Measurements from ENCODE around the gene NDUFB1. TPM values are rescaled to one million over a fixed set of nuclear protein-coding genes. Genes with fewer than 3 reads are reported as not detected.
A peak's percentile ranks its signal among the peaks of the same experiment; 100 is the strongest.

NDUFB1 gene
- total RNA-seq, 1 donor from 2014 or later = 85.2 TPM

DNA sequence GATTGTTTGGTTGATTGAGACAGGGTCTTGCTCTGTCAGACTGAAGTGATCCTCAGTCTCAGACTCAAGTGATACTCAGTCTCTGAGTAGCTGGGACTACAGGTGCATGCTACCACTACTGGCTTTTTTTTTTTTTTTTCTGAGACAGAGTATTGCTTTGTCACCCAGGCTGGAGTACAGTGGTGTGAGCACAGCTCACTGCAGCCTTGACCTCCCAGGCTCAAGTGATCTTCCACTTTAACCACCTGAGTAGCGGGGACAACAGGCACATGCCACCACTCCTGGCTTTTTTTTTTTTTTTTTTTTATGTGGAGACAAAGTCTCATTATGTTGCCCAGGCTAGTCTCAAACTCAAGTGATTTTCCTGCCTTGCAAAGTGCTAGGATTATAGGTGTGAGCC, 32.1 kb upstream of the NDUFB1 start:
- Mint-ChIP-seq H3K27ac (ENCODE audit: unreplicated experiment) (no peak overlapping the region), H3K27me3 (ENCODE audit: unreplicated experiment) (no peaks in the 10 kb centered on the region), H3K9me3 (ENCODE audit: unreplicated experiment) (no peaks in the 10 kb centered on the region), H3K36me3 (ENCODE audit: unreplicated experiment) (no peaks in the 10 kb centered on the region), H3K4me1 (ENCODE audit: low read depth, unreplicated experiment) (no peaks in the 10 kb centered on the region), H3K4me3 (ENCODE audit: unreplicated experiment) (no peak overlapping the region)
- TF ChIP-seq, protein P1, sequence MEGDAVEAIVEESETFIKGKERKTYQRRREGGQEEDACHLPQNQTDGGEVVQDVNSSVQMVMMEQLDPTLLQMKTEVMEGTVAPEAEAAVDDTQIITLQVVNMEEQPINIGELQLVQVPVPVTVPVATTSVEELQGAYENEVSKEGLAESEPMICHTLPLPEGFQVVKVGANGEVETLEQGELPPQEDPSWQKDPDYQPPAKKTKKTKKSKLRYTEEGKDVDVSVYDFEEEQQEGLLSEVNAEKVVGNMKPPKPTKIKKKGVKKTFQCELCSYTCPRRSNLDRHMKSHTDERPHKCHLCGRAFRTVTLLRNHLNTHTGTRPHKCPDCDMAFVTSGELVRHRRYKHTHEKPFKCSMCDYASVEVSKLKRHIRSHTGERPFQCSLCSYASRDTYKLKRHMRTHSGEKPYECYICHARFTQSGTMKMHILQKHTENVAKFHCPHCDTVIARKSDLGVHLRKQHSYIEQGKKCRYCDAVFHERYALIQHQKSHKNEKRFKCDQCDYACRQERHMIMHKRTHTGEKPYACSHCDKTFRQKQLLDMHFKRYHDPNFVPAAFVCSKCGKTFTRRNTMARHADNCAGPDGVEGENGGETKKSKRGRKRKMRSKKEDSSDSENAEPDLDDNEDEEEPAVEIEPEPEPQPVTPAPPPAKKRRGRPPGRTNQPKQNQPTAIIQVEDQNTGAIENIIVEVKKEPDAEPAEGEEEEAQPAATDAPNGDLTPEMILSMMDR (IDR thresholded peaks at IDR 0.05; ENCODE audit: partially characterized antibody, unreplicated experiment) = no peak
- DNase-seq = no peak

DNA sequence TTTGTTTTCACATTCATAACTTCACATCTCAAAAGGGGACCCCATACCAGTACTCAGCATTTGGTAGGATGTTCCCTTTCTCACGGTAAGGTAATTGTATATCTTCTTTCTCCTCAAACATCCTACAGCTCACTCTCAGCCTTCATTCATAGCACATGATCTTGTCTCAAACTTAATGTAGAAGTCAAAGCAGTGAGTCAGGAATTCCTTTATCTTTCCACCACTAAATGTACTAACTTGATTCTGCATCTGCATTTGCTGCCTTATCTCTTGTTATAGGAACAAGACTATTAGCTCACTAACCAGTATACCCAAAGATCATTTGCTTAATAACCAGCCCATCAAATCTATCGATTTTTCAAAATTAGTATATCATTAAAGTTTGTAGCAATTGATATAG, 23.2 kb upstream of the NDUFB1 start:
- no peak for DNase-seq
- Mint-ChIP-seq H3K4me1 (ENCODE audit: low read depth, unreplicated experiment) (no peaks in the 10 kb centered on the region), H3K27me3 (ENCODE audit: unreplicated experiment) (no peaks in the 10 kb centered on the region), H3K36me3 (ENCODE audit: unreplicated experiment) (peaks cover 5% of the 10 kb centered on the region), H3K4me3 (ENCODE audit: unreplicated experiment) (no peak overlapping the region), H3K27ac (ENCODE audit: unreplicated experiment) (no peak overlapping the region), H3K9me3 (ENCODE audit: unreplicated experiment) (no peaks in the 10 kb centered on the region)
- TF ChIP-seq, protein P1 (IDR thresholded peaks at IDR 0.05; ENCODE audit: partially characterized antibody, unreplicated experiment) = no peak

DNA sequence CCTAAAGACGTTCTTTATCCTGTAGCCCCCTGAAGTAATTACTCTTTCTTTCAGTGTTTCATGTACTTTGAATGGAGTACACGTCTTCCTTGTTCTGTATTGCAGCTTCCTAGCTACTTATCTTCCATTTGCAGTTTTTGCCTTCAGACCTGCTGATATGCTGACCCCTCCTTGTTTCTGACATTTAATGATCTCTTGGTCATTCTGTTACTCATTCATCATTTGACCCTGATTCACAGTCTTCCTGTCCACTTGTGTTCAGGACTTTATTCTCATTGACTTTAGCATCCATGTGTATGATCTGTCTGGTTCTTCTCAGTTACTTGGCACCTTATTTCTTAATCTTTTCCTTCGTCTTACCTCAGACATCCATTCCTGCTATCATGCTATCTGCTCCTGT, 22.5 kb upstream of the NDUFB1 start:
- peaks cover 5% of the 10 kb centered on the region for H3K36me3 Mint-ChIP-seq (ENCODE audit: unreplicated experiment)

DNA sequence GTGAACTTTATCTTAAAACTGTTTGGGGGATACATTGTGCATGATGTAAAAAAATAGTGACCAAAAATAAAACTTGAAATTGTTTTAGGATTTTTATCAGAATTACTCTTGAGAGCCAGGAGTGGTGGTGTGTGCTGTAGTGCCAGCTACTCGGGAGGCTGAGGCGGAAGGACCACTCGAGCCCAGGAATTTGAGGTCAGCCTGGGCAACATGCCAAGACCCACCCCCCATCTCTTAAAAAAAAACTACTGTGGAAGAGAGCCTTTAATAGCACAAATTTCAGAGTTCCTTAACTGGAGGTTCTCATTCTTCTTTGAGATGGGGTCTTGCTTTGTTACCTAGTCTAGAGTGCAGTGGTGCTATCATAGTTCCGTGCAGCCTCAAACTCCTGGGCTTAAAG, 21.8 kb upstream of the NDUFB1 start:
- H3K36me3 Mint-ChIP-seq (ENCODE audit: unreplicated experiment) = peaks cover 5% of the 10 kb centered on the region
- no peaks in the 10 kb centered on the region for H3K9me3 Mint-ChIP-seq (ENCODE audit: unreplicated experiment)
- no peak overlapping the region for H3K4me3 Mint-ChIP-seq (ENCODE audit: unreplicated experiment)
- no peaks in the 10 kb centered on the region for H3K4me1 Mint-ChIP-seq (ENCODE audit: low read depth, unreplicated experiment)
- DNase-seq = no peak
- no peaks in the 10 kb centered on the region for H3K27me3 Mint-ChIP-seq (ENCODE audit: unreplicated experiment)
- H3K27ac Mint-ChIP-seq (ENCODE audit: unreplicated experiment) = no peak overlapping the region
- TF ChIP-seq, protein P1 (IDR thresholded peaks at IDR 0.05; ENCODE audit: partially characterized antibody, unreplicated experiment) = no peak

More for the DNA sequence above, 22.5 kb upstream of the NDUFB1 start:
- Mint-ChIP-seq H3K27ac (ENCODE audit: unreplicated experiment) (no peak overlapping the region), H3K4me3 (ENCODE audit: unreplicated experiment) (no peak overlapping the region), H3K27me3 (ENCODE audit: unreplicated experiment) (no peaks in the 10 kb centered on the region), H3K4me1 (ENCODE audit: low read depth, unreplicated experiment) (no peaks in the 10 kb centered on the region), H3K9me3 (ENCODE audit: unreplicated experiment) (no peaks in the 10 kb centered on the region)
- TF ChIP-seq, protein P1 (IDR thresholded peaks at IDR 0.05; ENCODE audit: partially characterized antibody, unreplicated experiment) = no peak
- no peak for DNase-seq

DNA sequence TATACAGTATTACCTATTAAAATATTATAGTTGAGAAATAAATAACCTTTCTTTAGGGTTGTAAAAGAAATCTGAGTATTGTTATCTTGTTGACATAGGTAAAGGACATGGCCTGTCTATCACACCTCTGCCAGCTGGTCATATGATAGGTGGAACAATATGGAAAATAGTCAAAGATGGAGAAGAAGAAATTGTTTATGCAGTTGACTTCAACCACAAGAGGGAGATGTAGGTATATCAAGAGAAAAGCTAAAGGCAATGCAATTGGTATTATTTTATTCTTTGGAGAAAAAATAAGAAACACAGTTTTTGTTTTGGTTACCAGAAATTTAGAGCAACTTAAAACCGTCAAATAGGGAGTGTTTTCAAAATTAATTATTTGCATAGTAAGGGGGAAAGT, 13.8 kb upstream of the NDUFB1 start:
- Mint-ChIP-seq H3K4me1 (ENCODE audit: low read depth, unreplicated experiment) (no peaks in the 10 kb centered on the region), H3K27ac (ENCODE audit: unreplicated experiment) (no peak overlapping the region), H3K27me3 (ENCODE audit: unreplicated experiment) (peaks cover 2% of the 10 kb centered on the region), H3K4me3 (ENCODE audit: unreplicated experiment) (no peak overlapping the region), H3K9me3 (ENCODE audit: unreplicated experiment) (peaks cover 2% of the 10 kb centered on the region), H3K36me3 (ENCODE audit: unreplicated experiment) (no peaks in the 10 kb centered on the region)
- DNase-seq = no peak
- TF ChIP-seq, protein P1 (IDR thresholded peaks at IDR 0.05; ENCODE audit: partially characterized antibody, unreplicated experiment) = peak; percentile 64

Measured in glutamatergic neuron (in vitro differentiated cells).